ENCODE data around the gene TMEM79. TPM values are rescaled to one million over a fixed set of nuclear protein-coding genes. Genes with fewer than 3 reads are reported as not detected.

The TMEM79 gene
- total and polyA plus RNA-seq, 2 donors (not counting 1 experiment from before 2014, with no cell fraction given) = 1.1 to 3.6 TPM

DNA sequence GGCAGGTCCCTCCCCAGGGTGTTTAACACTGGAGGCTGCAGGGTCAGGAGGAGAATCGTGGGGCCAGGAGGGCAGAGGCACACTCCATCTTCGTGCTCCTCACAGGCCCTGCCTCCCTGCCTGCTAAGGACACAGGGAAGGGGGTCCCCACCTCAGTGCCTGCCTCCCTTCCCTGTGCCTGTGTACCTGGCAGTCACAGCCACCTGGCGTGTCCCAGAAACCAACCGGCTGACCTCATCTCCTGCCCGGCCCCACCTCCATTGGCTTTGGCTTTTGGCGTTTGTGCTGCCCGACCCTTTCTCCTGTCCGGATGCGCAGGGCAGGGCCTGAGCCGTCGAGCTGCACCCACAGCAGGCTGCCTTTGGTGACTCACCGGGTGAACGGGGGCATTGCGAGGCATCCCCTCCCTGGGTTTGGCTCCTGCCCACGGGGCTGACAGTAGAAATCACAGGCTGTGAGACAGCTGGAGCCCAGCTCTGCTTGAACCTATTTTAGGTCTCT lies 42.8 kb upstream of the TMEM79 start:
- Histone ChIP-seq H3K4me1 (ENCODE audit: control insufficient read depth, extremely low read depth, insufficient read depth, low read length) (peaks cover 3% of the 10 kb centered on the region), H3K9ac (ENCODE audit: insufficient read depth, low read length) (no peak overlapping the region), H3K79me2 (ENCODE audit: control insufficient read depth, insufficient read depth, low read length) (no peaks in the 10 kb centered on the region), H3K4me3 (replicated peaks in 1 of 4; ENCODE audit: control extremely low read depth in 1 of 4, insufficient read depth in 1 of 4, low read depth in 3 of 4, low read length in 4 of 4) (no peak overlapping the region), H3K9me3 (ENCODE audit: control insufficient read depth, insufficient read depth, low read depth, low read length) (no peaks in the 10 kb centered on the region), H2AFZ (ENCODE audit: low read length) (no peak overlapping the region), H4K20me1 (ENCODE audit: control insufficient read depth, extremely low read depth, insufficient read depth, low read length) (no peaks in the 10 kb centered on the region), H3K27ac (ENCODE audit: insufficient read depth, low read length) (no peak overlapping the region), H3K4me2 (ENCODE audit: extremely low read depth, insufficient read depth, low read length) (no peak overlapping the region), H3K27me3 (ENCODE audit: control insufficient read depth, insufficient read depth, low read length) (peaks cover 10% of the 10 kb centered on the region), H3K36me3 (ENCODE audit: control insufficient read depth, insufficient read depth, low read length) (peaks cover 4% of the 10 kb centered on the region)
- TF ChIP-seq, protein P1, sequence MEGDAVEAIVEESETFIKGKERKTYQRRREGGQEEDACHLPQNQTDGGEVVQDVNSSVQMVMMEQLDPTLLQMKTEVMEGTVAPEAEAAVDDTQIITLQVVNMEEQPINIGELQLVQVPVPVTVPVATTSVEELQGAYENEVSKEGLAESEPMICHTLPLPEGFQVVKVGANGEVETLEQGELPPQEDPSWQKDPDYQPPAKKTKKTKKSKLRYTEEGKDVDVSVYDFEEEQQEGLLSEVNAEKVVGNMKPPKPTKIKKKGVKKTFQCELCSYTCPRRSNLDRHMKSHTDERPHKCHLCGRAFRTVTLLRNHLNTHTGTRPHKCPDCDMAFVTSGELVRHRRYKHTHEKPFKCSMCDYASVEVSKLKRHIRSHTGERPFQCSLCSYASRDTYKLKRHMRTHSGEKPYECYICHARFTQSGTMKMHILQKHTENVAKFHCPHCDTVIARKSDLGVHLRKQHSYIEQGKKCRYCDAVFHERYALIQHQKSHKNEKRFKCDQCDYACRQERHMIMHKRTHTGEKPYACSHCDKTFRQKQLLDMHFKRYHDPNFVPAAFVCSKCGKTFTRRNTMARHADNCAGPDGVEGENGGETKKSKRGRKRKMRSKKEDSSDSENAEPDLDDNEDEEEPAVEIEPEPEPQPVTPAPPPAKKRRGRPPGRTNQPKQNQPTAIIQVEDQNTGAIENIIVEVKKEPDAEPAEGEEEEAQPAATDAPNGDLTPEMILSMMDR (conservative IDR thresholded peaks at IDR 0.05 in 1 of 2, IDR thresholded peaks at IDR 0.05 in 1 of 2; ENCODE audit: low read depth in 1 of 2, low read length in 2 of 2) = no peak
- TF ChIP-seq EZH2 (IDR thresholded peaks at IDR 0.05; ENCODE audit: low read length, missing control alignments) = no peak
- peak; percentile 57 to 71 for DNase-seq (ENCODE audit: low read depth in 2 of 2)

DNA sequence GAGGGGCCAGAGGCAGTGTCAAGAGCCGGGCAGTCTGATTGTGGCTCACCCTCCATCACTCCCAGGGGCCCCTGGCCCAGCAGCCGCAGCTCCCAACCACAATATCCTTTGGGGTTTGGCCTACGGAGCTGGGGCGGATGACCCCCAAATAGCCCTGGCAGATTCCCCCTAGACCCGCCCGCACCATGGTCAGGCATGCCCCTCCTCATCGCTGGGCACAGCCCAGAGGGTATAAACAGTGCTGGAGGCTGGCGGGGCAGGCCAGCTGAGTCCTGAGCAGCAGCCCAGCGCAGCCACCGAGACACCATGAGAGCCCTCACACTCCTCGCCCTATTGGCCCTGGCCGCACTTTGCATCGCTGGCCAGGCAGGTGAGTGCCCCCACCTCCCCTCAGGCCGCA lies 42.2 kb upstream of the TMEM79 start, which contains the start of gene BGLAP:
Gene BGLAP (plus strand): TSS at position 259 of the 400 bp plus-strand sequence. CDS start 48 bp downstream, at position 307.
- Histone ChIP-seq H2AFZ (ENCODE audit: low read length) (no peak within 1 kb of the TSS), H3K79me2 (ENCODE audit: control insufficient read depth, insufficient read depth, low read length) (no peaks in the 10 kb centered on the region), H3K9ac (ENCODE audit: insufficient read depth, low read length) (no peak within 1 kb of the TSS), H3K27me3 (ENCODE audit: control insufficient read depth, insufficient read depth, low read length) (peaks cover 10% of the 10 kb centered on the region), H3K36me3 (ENCODE audit: control insufficient read depth, insufficient read depth, low read length) (peaks cover 1% of the 10 kb centered on the region), H3K27ac (ENCODE audit: insufficient read depth, low read length) (no peak within 1 kb of the TSS), H3K4me3 (replicated peaks in 1 of 4; ENCODE audit: control extremely low read depth in 1 of 4, insufficient read depth in 1 of 4, low read depth in 3 of 4, low read length in 4 of 4) (no peak within 1 kb of the TSS), H3K4me2 (ENCODE audit: extremely low read depth, insufficient read depth, low read length) (no peak within 1 kb of the TSS), H4K20me1 (ENCODE audit: control insufficient read depth, extremely low read depth, insufficient read depth, low read length) (no peaks in the 10 kb centered on the region), H3K9me3 (ENCODE audit: control insufficient read depth, insufficient read depth, low read depth, low read length) (no peaks in the 10 kb centered on the region), H3K4me1 (ENCODE audit: control insufficient read depth, extremely low read depth, insufficient read depth, low read length) (peaks cover 3% of the 10 kb centered on the region)
- TF ChIP-seq, protein P1 (conservative IDR thresholded peaks at IDR 0.05 in 1 of 2, IDR thresholded peaks at IDR 0.05 in 1 of 2; ENCODE audit: low read depth in 1 of 2, low read length in 2 of 2) = no peak
- TF ChIP-seq EZH2 (IDR thresholded peaks at IDR 0.05; ENCODE audit: low read length, missing control alignments) = no peak
- DNase-seq (ENCODE audit: low read depth in 2 of 2) = no peak

DNA sequence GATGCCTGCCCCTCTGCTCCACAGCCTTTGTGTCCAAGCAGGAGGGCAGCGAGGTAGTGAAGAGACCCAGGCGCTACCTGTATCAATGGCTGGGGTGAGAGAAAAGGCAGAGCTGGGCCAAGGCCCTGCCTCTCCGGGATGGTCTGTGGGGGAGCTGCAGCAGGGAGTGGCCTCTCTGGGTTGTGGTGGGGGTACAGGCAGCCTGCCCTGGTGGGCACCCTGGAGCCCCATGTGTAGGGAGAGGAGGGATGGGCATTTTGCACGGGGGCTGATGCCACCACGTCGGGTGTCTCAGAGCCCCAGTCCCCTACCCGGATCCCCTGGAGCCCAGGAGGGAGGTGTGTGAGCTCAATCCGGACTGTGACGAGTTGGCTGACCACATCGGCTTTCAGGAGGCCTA lies 41.4 kb upstream of the TMEM79 start:
- Histone ChIP-seq H3K79me2 (ENCODE audit: control insufficient read depth, insufficient read depth, low read length) (no peaks in the 10 kb centered on the region), H3K4me2 (ENCODE audit: extremely low read depth, insufficient read depth, low read length) (no peak overlapping the region), H3K36me3 (ENCODE audit: control insufficient read depth, insufficient read depth, low read length) (peaks cover 1% of the 10 kb centered on the region), H3K4me1 (ENCODE audit: control insufficient read depth, extremely low read depth, insufficient read depth, low read length) (peaks cover 3% of the 10 kb centered on the region), H2AFZ (ENCODE audit: low read length) (no peak overlapping the region), H3K9me3 (ENCODE audit: control insufficient read depth, insufficient read depth, low read depth, low read length) (no peaks in the 10 kb centered on the region), H3K27me3 (ENCODE audit: control insufficient read depth, insufficient read depth, low read length) (peaks cover 10% of the 10 kb centered on the region), H4K20me1 (ENCODE audit: control insufficient read depth, extremely low read depth, insufficient read depth, low read length) (no peaks in the 10 kb centered on the region), H3K9ac (ENCODE audit: insufficient read depth, low read length) (no peak overlapping the region), H3K4me3 (replicated peaks in 1 of 4; ENCODE audit: control extremely low read depth in 1 of 4, insufficient read depth in 1 of 4, low read depth in 3 of 4, low read length in 4 of 4) (no peak overlapping the region), H3K27ac (ENCODE audit: insufficient read depth, low read length) (no peak overlapping the region)
- no peak for TF ChIP-seq EZH2 (IDR thresholded peaks at IDR 0.05; ENCODE audit: low read length, missing control alignments)
- TF ChIP-seq, protein P1 (conservative IDR thresholded peaks at IDR 0.05 in 1 of 2, IDR thresholded peaks at IDR 0.05 in 1 of 2; ENCODE audit: low read depth in 1 of 2, low read length in 2 of 2) = no peak
- no peak for DNase-seq (ENCODE audit: low read depth in 2 of 2)

Measured in fibroblast of lung (primary cell).